PC-3 (cell line): ENCODE measurements around the gene C3orf22. TPM values are rescaled to one million over a fixed set of nuclear protein-coding genes. Genes with fewer than 3 reads are reported as not detected.

Experiments used
- ATAC-seq: fragments of 200-7000 bp; cut with Tn5 transposase; 2 replicates; pipeline ENCODE4 v1.9.1; 2020; ENCODE audit warnings: mild to moderate bottlenecking, moderate library complexity
- BruUV-seq: library from RNA; stranded (reverse); fragments of 400-500 nt; replicated peaks from 2 replicates; lab custom pipeline; 2021; lab: Mats Ljungman, UMichigan
- CTCF ChIA-PET: fragments of 300-600 bp; sonication (Branson Sonifier 250); formaldehyde crosslinking; loops from one replicate; lab custom pipeline; 2022; ENCODE audit warnings: antibody characterized with exemption; lab: Charles Lee
- POLR2A ChIA-PET: fragments of 300-600 bp; sonication (Branson Sonifier 250); formaldehyde crosslinking; loops from one replicate; lab custom pipeline; 2022; ENCODE audit warnings: antibody characterized with exemption; ENCODE audit not compliant: unreplicated experiment; lab: Charles Lee
- DNase-seq: peaks from one replicate; pipeline ENCODE4 v3.0.0-alpha.2; 2015
- H2AFZ ChIP-seq: fragments of 300-600 bp; sonication (generic); 2 replicates; pipeline ENCODE4 v1.6.0; 2016; ENCODE audit warnings: antibody characterized with exemption, low read length
- H3F3A ChIP-seq: fragments of 300-600 bp; sonication (generic); one replicate; pipeline ENCODE4 v1.6.0; 2017; ENCODE audit warnings: antibody characterized with exemption, low read length, control low read depth, mild to moderate bottlenecking; ENCODE audit not compliant: unreplicated experiment
- H3K27ac ChIP-seq: fragments of 300-600 bp; sonication (generic); 2 replicates; pipeline ENCODE4 v1.5.1; 2016; ENCODE audit warnings: mild to moderate bottlenecking, low read length
- H3K27me3 ChIP-seq: fragments of 300-600 bp; sonication (generic); 2 replicates; pipeline ENCODE4 v1.6.1; 2016; ENCODE audit warnings: low read length, mixed read lengths
- H3K36me3 ChIP-seq: fragments of 300-600 bp; sonication (generic); 2 replicates; pipeline ENCODE4 v1.6.1; 2016; ENCODE audit warnings: low read depth, mixed run types, low read length, mixed read lengths
- H3K4me1 ChIP-seq: fragments of 300-600 bp; sonication (generic); 2 replicates; pipeline ENCODE4 v1.5.1; 2016; ENCODE audit warnings: low read length; ENCODE audit not compliant: insufficient read depth
- H3K4me2 ChIP-seq: fragments of 300-600 bp; sonication (generic); 2 replicates; pipeline ENCODE4 v1.6.0; 2016; ENCODE audit warnings: low read length
- H3K4me3 ChIP-seq: fragments of 300-600 bp; sonication (generic); 2 replicates; pipeline ENCODE4 v1.5.1; 2016; ENCODE audit warnings: mild to moderate bottlenecking, low read length, mixed read lengths
- H3K79me2 ChIP-seq: fragments of 300-600 bp; sonication (generic); 2 replicates; pipeline ENCODE4 v1.6.1; 2017; ENCODE audit warnings: low read length, mixed read lengths
- H3K9ac ChIP-seq: fragments of 300-600 bp; sonication (generic); 2 replicates; pipeline ENCODE4 v1.6.0; 2016; ENCODE audit warnings: mild to moderate bottlenecking, low read length
- H3K9me2 ChIP-seq: fragments of 300-600 bp; sonication (generic); replicated peaks from 2 replicates; pipeline ENCODE4 v1.6.1; 2016; ENCODE audit warnings: mixed run types, low read length, mixed read lengths
- H3K9me3 ChIP-seq: fragments of 300-600 bp; sonication (generic); 2 replicates; pipeline ENCODE4 v1.6.1; 2016; ENCODE audit warnings: low read length, mixed read lengths
- H4K20me1 ChIP-seq: fragments of 300-600 bp; sonication (generic); 2 replicates; pipeline ENCODE4 v1.6.1; 2016; ENCODE audit warnings: low read length, mixed read lengths
- CTCF ChIP-seq: fragments of 300-600 bp; sonication (generic); conservative IDR thresholded peaks from 2 replicates; pipeline ENCODE4 v1.5.1; 2017; ENCODE audit warnings: antibody characterized with exemption, low read depth, mild to moderate bottlenecking, low read length
- EZH2 ChIP-seq: fragments of 300-600 bp; sonication (generic); IDR thresholded peaks from one replicate; pipeline ENCODE4 v1.6.1; 2017; ENCODE audit warnings: antibody characterized with exemption, mild to moderate bottlenecking, low read length; ENCODE audit not compliant: unreplicated experiment
- EZH2phosphoT487 ChIP-seq: fragments of 300-600 bp; sonication (generic); IDR thresholded peaks from 2 replicates; pipeline ENCODE4 v1.6.1; 2018; ENCODE audit warnings: mild to moderate bottlenecking, antibody characterized with exemption, low read length, borderline replicate concordance
- intact Hi-C: fragments of 100-400 bp; cut with micrococcal nuclease; formaldehyde crosslinking; loops from 2 replicates; pipeline ENCODE4 v1.9.0; 2023
- total RNA-seq: library from RNA; depleted of rRNA; stranded (reverse); fragments of >200 nt; gene quantifications from 2 replicates; pipeline ENCODE4 v1.2.3, GENCODE V29; 2014

Gene C3orf22
- total RNA-seq, 1 experiment from 2014 or later: not detected

- TF ChIP-seq EZH2phosphoT487: no peak
- TF ChIP-seq CTCF: no peak
- TF ChIP-seq EZH2: no peak
- Histone ChIP-seq H3K27ac (no peak overlapping the region), H3K4me2 (no peak overlapping the region), H3F3A (no peaks in the 10 kb centered on the region), H3K36me3 (no peaks in the 10 kb centered on the region), H2AFZ (no peak overlapping the region), H3K79me2 (no peaks in the 10 kb centered on the region), H3K4me1 (no peaks in the 10 kb centered on the region), H3K9me2 (no peaks in the 10 kb centered on the region), H3K27me3 (0 out of 2 replicates have a peak, but pooled peaks cover 10% of the 10 kb centered on the region), H3K4me3 (no peak overlapping the region), H4K20me1 (no peaks in the 10 kb centered on the region), H3K9ac (no peak overlapping the region), H3K9me3 (no peaks in the 10 kb centered on the region)
- ATAC-seq (no peak), DNase-seq (no peak)
- BruUV-seq: no TSS peak
- intact Hi-C loops: no loop called here
- POLR2A ChIA-PET: no interaction called here
- CTCF ChIA-PET: no interaction called here
These were observed 8.2 kb downstream of the C3orf22 start for GRCh38 chr3:126550488-126551051.

GRCh38 chr3:126549861-126550487 is 8.8 kb downstream of the C3orf22 start:
- Histone ChIP-seq H3K9me2 (no peaks in the 10 kb centered on the region), H3K27ac (no peak overlapping the region), H3K4me1 (no peaks in the 10 kb centered on the region), H3F3A (no peaks in the 10 kb centered on the region), H3K36me3 (no peaks in the 10 kb centered on the region), H2AFZ (no peak overlapping the region), H4K20me1 (no peaks in the 10 kb centered on the region), H3K4me2 (no peak overlapping the region), H3K27me3 (0 out of 2 replicates have a peak, but pooled peaks cover 10% of the 10 kb centered on the region), H3K4me3 (no peak overlapping the region), H3K9me3 (no peaks in the 10 kb centered on the region), H3K79me2 (no peaks in the 10 kb centered on the region), H3K9ac (no peak overlapping the region)
- ATAC-seq (no peak), DNase-seq (no peak)
- CTCF ChIA-PET: no interaction called here
- intact Hi-C loops: no loop called here
- no peak for TF ChIP-seq EZH2phosphoT487
- TF ChIP-seq EZH2: no peak
- no peak for TF ChIP-seq CTCF
- POLR2A ChIA-PET: no interaction called here
- no TSS peak for BruUV-seq
